Fibroblast of skin of left quadriceps (primary cell): ENCODE measurements around the gene HTR1E.
"Not testable (repeated sequence)": the region's sequence is repeated elsewhere in the genome, so short reads cannot be mapped to it uniquely, and the experiment has no call there.

Source experiments
- DNase-seq, 2 experiments: peaks; one replicate each; pipeline ENCODE4 v3.0.0-alpha.2; 2013; ENCODE audit warnings: low read depth in 2 of 2

Gene HTR1E

GRCh38 chr6:86978251-86978650 lies 40.9 kb downstream of the HTR1E start:
- no peak for DNase-seq

- no peak for DNase-seq
Observed at GRCh38 chr6:87001494-87001893, 64.2 kb downstream of the HTR1E start.

GRCh38 chr6:87002391-87002790 lies 65.1 kb downstream of the HTR1E start:
- not testable (repeated sequence) for DNase-seq

GRCh38 chr6:87006541-87006940 lies 69.2 kb downstream of the HTR1E start:
- DNase-seq, result not testable (repeated sequence)

GRCh38 chr6:87009581-87009980 lies 72.3 kb downstream of the HTR1E start:
- DNase-seq, result not testable (repeated sequence)

- no peak for DNase-seq
Observed at GRCh38 chr6:87012035-87012434, 74.7 kb downstream of the HTR1E start.

- DNase-seq, result no peak
Observed at GRCh38 chr6:87012743-87013142, 75.4 kb downstream of the HTR1E start.

- DNase-seq, result no peak
Observed at GRCh38 chr6:87016772-87017171, 79.4 kb downstream of the HTR1E start.

- no peak for DNase-seq
Observed at GRCh38 chr6:87027021-87027420, 89.7 kb downstream of the HTR1E start.

GRCh38 chr6:87029711-87030314 lies 92.5 kb downstream of the HTR1E start:
- peak; percentile 7 to 16 for DNase-seq

- DNase-seq, result no peak
Observed at GRCh38 chr6:87040729-87041128, 103.4 kb downstream of the HTR1E start.

- no peak for DNase-seq
Observed at GRCh38 chr6:87045521-87046075, 108.3 kb downstream of the HTR1E start.

- no peak for DNase-seq
Observed at GRCh38 chr6:87049779-87050178, 112.5 kb downstream of the HTR1E start.

GRCh38 chr6:87053312-87053711 lies 116.0 kb downstream of the HTR1E start:
- no peak for DNase-seq

- no peak for DNase-seq
Observed at GRCh38 chr6:87054143-87054833, 117.0 kb downstream of the HTR1E start.

- no peak for DNase-seq
Observed at GRCh38 chr6:87059943-87060342, 122.6 kb downstream of the HTR1E start.

GRCh38 chr6:87065117-87065516 lies 127.8 kb downstream of the HTR1E start:
- DNase-seq, result no peak
